ENCODE results near the gene ZNF654.

DNA sequence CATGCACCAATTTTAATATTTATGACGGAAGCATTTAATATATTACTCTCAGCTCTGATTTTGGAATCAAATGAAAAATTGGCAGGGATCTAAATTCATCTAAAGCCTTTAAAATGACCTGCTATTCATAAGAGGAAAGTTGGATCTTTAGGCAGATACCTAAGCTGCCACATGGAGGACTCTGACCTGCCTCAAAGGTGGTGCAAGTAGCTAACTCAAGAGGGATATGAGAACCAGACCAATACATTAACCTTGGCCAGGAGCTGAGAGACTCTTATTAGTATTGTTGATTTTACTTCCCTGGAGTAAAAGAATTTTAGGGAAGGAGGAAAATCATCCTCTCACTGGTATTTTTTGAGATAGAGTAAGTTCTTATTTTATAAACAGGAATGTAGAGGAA is 17.7 kb downstream of the ZNF654 start:
- no peak for TF ChIP-seq CTCF (IDR thresholded peaks at IDR 0.05)
- no peak for TF ChIP-seq POLR2AphosphoS5 (IDR thresholded peaks at IDR 0.05)
- TF ChIP-seq EP300 (IDR thresholded peaks at IDR 0.05), result no peak

Data from gastroesophageal sphincter (tissue), 3 donors.